CD4-positive, alpha-beta T cell treated with Interleukin-21 for 1 hour (primary cell): ENCODE data around the gene ADAD1.
"Not testable (repeated sequence)": the region's sequence is repeated elsewhere in the genome, so short reads cannot be mapped to it uniquely, and the experiment has no call there.

ENCODE experiments used
- DNase-seq: peaks from one replicate; pipeline ENCODE4 v3.0.0-alpha.2; 2020

Gene ADAD1

DNA sequence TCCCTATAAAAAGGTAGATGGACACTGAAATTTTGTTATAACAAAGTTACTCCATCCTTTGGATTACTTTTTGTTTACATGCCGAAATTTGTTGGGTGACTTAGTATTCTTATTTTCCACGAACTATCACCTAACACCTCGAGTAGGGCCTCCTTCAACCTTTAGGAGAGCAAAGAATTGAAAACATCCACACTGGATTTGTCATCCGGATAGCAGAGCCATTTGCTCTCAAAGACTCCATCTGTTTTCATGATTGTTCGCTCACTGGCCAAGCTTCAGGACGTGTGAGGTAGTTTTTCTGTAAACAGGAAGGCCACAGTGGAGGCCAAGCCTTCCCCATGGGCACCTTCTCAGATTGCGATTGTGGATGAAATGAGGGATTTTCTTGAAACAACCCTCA, at the start of gene ADAD1:
Gene ADAD1, plus strand, starts transcription at position 301 of the 400 bp plus-strand sequence. CDS start 1,059 bp downstream, outside the sequence.
- DNase-seq = no peak

DNA sequence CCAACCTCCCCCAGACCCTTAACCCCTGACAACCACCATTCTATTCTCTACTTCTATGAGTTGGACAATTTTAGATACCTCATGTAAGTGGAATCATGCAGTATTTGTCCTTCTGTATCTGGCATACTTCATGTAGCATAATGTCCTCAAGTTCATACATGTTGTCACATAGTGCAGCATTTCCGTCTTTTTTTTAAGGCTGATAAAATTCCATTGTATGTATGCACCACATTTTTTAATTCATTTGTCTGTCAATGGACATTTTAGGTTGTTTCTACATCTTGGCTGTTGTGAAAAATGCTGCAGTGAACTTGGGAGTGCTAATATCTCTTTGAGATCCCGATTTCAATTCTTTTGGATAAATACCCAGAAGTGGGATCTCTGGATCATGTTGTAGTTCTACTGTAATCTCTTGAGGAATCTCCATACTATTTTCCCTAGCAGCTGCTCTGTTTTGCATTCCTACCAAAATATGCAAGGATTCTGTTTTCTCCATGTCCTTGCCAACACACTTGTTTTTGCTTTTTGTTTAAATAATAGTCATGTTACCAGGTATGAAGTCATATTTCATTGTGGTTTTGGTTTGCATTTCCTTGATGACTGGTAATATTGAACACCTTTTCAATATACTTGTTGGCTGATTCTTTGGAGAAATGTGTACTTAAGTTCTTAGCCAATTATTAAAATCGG, 48.8 kb upstream of the ADAD1 start:
- DNase-seq = no peak

DNA sequence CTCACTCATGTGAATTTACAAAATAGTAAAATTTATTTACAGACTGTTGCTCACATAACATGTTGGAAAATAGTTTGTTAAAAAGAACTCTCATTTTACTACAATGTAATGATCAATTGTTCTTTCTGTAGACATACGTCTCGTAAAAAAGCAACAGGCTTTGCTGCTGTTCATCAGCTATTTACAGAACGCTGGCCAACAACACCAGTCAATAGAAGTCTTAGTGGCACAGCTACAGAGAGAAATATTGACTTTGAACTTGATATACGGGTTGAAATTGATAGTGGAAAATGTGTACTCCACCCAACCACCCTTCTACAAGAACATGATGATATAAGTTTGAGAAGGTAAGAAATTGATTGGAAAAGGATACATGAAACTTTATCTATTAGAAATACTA, 47.6 kb upstream of the ADAD1 start:
- no peak for DNase-seq

DNA sequence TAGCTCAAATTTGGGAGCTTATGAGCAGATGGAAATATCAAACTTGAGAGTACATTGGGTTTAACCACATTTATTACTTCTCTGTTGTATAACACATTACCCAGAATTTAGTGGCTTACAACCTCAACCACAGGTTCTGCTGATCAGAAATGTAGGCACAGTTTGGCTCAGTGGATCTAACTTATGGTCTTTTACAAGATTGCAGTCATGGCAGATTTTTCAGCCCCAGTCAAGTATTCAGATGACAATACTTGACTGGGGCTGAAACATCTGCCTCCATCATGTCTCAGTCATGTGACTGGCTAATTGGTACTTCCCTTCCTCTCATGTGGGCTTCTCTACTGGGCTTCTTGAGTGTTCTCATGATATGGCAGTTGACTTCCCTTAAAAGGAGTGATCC, 44.0 kb upstream of the ADAD1 start:
- DNase-seq = no peak

DNA sequence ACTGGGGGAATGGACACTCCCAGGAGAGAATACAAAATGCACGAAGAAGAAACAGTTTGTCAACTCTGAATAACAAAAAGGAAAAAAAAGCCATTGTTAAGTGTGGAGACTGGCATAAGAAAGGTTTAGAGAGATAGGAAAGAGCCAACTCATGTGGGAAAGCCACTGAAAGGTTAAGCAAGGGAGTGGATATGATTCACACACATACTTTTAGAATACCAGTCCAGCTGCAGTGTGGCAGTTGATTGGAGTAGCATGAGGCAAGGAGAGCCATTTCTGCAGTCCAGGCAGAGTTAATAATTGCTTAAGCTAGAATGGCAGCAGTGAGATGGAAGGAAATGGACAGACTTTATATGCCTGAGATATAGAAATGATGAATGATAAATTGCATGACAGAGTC, 36.9 kb upstream of the ADAD1 start:
- DNase-seq = no peak

DNA sequence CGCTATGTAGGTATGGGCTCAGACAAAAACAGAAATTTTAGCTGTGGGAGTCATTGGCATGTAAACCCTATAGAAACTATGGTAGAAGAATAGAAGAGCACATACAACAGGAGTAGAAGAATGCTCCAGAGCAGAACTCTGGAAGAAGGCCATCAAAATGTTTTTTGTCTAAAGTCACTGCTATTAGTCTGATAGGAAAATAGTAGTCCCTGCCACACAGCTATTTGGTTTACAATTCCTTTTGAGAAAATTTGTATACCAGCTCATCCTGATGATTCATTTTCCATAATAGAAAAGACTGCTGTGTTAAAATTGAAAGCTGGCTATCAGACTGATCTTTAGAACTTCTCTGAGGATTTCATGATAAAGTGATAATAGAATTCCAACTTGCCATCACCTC, 32.8 kb upstream of the ADAD1 start:
- DNase-seq = no peak

DNA sequence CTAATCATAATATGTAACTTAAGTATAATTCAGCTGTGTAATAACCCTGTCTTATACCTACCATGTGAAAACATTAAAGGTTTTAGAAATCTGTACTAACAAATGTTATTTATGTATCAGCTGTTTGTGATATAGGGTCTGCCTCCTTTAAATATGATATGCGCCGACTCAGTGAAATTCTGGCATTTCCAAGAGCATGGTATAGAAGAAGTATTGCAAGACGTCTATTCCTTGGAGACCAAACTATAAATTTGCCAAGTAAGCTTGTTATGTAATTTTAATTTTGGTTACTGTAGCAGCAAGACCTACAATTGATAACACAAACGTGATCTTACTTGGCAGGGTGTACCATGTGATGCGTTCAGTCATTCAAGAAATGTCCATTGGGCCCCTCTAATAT, 32.3 kb upstream of the ADAD1 start:
- no peak for DNase-seq

DNA sequence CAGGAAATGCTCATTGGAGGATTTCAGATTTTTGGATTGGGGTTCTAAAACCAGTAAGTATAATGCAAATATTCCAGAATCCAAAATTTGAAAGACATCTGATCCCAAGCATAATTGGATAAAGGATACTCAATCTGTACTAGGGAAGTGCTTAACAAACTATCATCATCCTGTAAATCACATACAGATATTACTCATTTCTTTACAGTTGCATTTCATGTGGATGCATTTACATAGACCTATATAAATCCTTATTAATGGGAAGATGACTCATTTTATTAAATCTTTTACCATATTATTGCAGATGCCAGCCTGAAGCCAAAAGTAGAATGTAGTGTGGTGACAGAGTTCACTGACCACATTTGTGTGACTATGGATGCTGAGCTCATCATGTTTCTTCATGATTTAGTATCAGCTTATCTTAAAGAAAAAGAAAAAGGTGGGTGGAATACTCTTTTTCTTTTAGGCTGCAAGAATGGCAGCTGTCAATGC, 22.4 kb upstream of the ADAD1 start:
- no peak for DNase-seq

DNA sequence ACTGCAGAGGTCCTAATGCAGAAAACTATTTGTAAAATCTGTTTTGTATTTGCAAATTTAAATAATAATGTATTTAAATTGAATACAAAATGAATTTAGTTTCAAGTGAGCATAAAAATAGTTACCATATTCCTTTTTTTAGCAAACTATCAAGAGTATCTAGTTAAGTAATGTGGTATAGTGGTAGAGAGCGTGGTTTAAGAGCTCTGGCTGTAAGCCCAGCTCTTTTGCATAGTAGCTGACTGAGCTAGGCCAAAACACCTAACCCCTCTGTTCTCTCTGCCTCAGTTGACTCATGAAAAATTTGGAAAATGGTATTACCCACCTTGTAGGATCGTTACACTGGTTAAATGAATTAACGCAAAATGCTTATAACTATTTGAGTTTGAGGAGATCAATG, 18.1 kb upstream of the ADAD1 start:
- DNase-seq = no peak

DNA sequence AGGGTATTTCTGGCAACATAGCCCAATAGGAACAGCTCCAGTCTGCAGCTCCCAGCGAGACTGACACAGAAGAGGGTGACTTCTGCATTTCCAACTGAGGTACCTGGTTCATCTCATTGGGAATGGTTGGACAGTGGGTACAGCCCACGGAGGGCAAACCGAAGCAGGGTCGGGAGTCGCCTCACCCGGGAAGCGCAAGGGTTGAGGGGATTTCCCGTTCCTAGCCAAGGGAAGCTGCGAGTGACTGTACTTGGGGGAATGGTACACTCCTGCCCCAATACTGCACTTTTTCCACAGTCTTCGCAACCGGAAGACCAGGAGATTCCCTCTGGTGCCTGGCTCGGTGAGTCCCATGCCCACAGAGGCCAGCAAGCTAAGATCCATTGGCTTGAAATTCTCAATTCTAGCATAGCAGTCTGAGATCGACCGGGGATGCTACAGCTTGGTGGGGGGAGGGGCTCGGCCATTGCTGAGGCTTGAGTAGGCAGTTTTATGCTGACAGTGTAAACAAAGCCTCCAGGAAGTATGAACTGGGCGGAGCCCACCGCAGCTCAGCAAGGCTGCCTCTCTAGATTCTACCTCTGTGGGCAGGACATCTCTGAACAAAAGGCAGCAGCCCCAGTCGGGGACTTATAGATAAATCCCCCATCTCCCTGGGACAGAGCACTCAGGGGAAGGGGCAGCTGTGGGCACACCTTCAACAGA, 14.0 kb upstream of the ADAD1 start:
- DNase-seq = peak; percentile 22

DNA sequence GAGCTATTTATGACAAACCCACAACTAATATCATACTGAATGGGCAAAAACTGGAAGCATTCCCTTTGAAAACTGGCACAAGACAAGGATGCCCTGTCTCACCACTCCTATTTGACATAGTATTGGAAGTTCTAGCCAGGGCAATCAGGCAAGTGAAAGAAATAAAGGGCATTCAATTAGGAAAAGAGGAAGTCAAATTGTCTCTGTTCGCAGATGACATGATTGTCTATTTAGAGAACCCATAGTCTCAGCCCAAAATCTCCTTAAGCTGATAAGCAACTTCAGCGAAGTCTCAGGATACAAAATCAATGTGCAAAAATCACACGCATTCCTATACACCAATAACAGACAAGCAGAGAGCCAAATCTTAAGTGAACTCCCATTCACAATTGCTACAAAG, 10.0 kb upstream of the ADAD1 start:
- not testable (repeated sequence) for DNase-seq

DNA sequence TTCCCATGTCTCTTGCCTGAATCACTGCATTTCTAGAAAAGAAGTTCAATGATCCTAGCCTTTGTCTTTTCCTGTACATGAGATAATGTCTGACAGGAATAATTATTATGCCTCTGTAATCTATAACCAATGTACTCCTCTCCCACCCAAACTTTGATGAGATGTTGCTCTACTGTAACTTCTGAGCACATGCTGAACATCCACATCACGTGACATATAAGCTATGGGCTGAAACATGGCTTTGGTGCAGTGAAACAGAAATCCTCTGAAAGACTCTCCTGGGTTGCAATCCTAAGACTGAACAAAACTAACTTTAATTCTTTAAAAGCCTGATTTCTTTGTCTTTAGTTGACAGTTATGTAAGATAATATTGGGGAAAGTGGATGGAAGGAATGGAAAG, 1.5 kb upstream of the ADAD1 start:
- no peak for DNase-seq

DNA sequence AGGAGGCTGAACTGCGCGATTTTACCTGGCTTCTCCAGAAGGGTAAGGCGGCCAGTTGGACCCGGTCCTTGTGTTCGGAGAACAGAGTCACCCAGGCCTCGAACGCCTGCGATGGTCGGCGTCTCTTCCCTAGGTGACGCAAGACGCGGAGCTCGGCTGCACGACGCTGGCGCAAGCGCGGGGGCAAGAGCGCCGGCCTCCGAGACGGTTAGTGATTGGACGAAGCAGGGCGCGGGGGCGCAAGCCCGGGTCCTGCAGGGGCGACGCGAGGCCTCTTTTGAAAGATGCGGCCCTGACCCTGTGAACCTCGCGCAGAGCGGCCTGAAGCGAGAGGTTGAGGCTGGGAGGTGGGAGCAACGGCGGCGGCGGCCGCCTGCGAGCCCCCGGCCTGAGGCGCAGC, 428 bp downstream of the ADAD1 start:
- DNase-seq = no peak

DNA sequence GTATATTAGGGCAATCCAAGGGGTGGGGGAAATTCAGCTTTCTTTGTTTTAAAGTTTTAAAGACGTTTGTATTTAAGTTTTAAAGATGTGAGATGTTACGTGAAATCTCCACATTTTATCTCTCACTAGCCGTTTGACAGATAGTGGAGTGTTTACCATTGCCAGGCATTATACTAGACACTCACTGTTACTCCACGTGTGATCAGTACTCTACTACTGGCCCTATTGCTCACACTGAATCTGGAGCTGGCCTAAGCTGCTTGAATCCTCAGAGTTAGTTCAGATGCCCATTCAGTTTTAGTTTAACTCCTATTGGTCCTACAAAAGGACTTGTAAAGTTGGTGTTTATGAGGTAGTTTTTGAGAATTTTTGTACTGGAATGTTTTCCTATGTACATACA, 4.5 kb downstream of the ADAD1 start:
- no peak for DNase-seq

DNA sequence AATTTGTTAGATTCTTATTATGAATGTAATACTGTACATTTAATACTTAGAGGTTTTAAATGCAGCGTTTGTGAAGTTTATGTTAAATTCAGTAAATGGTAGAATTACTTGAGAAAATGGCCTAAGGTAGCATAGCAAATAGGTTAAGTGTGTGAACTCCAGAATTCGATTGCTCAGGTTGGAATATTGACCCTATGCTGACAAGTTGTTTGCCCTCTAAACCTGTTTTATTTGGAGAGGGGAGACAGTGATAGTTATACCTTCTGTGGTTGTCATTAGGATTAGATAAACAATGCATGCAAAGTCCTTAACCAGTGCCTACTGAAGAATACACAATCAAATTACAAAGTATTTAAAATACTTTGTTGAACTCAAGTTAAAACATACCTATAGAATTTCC, 5.4 kb downstream of the ADAD1 start:
- DNase-seq = no peak

DNA sequence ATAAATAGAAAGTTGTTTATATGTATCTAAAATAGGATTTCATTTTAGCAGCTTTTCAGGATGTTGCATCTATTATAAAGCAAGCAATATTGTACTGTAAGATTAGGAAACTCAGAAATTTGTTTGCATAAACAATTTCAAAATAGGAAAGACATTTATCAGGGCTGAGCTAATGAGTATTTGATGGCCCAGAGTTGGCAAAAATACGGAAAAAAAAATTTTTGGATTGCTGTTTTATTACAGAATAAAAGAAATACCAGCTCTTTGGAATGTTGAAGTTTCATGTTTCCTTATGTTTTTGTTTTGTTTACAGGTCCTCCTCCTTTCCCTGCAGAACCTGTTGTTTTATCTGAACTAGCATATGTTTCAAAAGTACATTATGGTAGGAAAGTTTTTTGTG, 14.5 kb downstream of the ADAD1 start:
- DNase-seq = no peak

DNA sequence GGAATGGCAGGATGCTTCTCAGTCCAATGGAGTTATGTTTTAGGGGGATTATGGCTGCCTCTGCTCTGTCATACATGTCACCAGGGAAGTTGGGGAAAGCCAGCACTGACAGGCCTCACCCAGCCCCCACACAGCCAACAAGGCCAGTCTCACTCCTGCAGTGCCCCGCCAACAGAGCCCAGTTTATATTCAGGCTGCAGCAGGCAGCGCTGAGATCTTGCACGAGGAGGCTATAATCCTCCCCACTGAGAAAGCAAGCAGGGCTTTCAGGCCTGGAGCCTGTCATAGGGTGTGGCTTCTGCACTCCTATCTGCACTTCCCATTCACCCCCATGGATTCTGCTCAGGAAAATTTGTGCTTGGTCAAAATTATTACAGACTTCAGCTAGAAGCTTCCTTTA, 25.1 kb downstream of the ADAD1 start:
- DNase-seq = no peak

DNA sequence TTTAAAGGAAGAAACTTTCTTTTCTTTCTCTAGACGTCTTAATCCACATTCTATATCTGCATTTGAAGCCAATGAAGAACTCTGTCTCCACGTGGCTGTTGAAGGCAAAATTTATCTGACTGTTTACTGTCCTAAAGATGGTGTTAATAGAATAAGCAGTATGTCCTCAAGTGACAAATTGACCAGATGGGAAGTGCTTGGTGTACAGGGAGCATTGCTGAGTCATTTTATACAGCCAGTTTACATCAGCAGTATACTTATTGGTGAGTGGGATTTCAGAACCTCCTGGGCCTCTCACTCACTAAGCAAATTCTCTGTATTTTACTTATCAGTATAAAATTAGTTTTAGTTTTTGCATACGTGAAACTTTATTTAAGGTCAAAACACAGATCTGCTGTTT, 33.7 kb downstream of the ADAD1 start:
- no peak for DNase-seq

DNA sequence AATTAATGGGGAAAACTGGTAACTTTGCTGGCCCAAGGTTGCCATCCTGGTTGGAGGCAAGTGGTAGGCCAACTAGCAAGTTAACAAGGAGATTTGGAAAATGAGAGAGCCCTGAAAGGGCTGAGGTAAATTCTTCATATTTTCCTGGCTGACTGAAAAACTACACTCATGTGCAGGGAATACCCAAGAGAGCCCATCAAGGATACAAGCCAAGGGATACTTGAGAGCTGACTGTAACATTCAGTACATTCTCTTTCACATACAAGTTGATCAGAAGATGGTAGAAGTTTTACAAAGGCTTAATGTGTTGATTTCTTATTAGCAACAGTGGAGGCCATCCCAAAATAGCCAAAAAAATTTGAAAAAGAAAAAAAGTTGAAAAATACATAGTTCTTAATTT, 44.4 kb downstream of the ADAD1 start:
- DNase-seq = no peak

DNA sequence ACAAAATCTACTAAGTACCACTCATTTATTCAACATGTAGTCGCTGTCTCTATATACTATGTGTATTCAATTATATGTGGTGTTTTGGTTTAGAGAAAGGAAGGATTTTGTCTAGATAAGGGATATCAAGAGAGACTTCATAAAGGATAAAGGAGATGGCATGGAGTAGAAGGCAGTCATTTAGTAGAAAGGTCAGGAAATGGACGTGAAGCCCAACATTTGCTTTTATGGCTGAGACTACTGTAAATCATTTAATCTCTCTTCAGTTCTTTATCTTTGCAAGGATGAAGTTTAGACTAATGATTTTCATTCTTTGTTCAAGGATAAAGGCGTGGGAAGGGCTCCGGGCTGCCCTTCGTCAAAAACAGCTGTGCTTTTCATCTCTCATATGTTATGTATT, 52.5 kb downstream of the ADAD1 start:
- DNase-seq = no peak

DNA sequence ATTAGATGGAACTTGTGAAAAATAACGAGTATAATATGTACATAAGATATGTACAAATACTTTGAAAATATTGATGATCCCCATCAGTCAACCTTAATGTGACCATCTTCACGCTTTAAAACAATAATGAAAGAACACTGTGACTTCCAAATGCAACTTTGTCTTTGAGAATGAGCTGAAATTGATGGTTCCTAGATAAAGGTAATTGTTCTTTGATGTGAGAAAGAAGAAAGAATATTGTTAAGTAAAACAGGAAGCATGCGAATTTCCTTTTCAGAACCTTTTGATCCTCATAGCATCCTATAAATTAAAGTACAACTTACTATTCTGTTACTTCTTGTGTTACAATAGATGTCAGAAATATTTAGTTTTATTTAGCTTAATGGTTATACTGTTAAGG, 55.5 kb downstream of the ADAD1 start:
- peak; percentile 17 for DNase-seq

DNA sequence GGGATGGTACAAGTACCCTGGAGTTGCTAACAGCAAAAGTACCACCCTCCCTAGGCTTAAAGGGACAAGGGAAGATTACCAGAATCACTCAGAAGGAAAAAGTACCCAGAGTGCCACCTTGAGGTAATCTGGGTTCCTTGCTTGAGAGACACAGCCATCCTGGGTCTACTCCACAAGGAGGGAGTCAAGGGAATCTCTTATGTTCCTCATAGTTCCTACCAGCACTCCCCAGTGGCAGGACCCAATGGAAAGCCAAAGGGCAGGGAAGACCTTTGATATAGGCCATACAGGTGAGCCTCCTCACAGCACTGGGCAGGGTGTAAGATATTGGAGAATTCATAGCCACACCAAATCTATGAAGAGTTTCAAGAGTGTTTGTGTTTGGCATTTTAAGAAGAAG, 72.0 kb downstream of the ADAD1 start:
- DNase-seq = peak; percentile 35

DNA sequence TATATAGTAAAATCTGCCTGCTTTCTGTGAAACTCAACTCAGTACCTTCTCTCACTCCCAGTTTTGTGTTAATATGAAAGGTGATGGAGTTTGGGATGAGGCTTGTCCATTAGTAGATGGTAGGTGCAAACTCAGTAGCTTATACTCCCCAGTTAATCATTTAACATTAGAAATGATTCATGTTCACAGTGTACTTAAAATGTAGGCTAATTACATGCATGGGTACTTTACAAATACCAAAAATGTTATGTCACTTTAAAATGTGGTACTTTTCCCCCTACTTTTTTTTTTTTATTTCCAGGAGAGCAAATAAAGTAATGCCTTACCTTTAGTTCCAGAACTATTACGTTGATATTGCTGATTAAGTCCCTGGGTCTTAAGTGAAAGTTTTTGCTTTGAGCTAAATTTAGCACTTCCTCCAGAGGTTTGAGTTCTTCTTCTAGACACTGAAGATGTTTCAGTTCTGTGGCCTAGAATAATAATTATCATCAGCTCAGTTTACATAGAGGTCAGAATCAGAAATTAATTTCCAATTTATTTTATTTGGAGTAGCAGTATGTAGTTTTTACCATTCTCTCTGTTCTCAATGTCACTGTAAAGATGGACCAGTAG, 74.7 kb downstream of the ADAD1 start:
- DNase-seq = no peak
